Lower lobe of right lung (tissue), 2 donors: ENCODE measurements around the gene CD3G. TPM values are rescaled to one million over a fixed set of nuclear protein-coding genes. Genes with fewer than 3 reads are reported as not detected.
"Not testable (repeated sequence)": the region's sequence is repeated elsewhere in the genome, so short reads cannot be mapped to it uniquely, and the experiment has no call there.

Experiments
- ATAC-seq, 2 donors: fragments of 200-7000 bp; cut with Tn5 transposase; one replicate each; pipeline ENCODE4 v1.9.1; 2020 to 2022; ENCODE audit warnings: mild to moderate bottlenecking in 2 of 2, moderate library complexity in 2 of 2
- DNase-seq: peaks from one replicate; pipeline ENCODE4 v3.0.0-alpha.2; 2020
- H3K27ac ChIP-seq: fragments of 200-600 bp; one replicate; pipeline ENCODE4 v1.8.0; 2022
- H3K27me3 ChIP-seq: fragments of 200-600 bp; one replicate; pipeline ENCODE4 v1.8.0; 2022; ENCODE audit warnings: low read depth
- H3K36me3 ChIP-seq: fragments of 200-600 bp; one replicate; pipeline ENCODE4 v1.8.0; 2022; ENCODE audit warnings: mild to moderate bottlenecking
- H3K4me1 ChIP-seq: fragments of 200-600 bp; one replicate; pipeline ENCODE4 v1.8.0; 2022
- H3K4me3 ChIP-seq: fragments of 200-600 bp; one replicate; pipeline ENCODE4 v1.8.0; 2022; ENCODE audit warnings: mild to moderate bottlenecking
- H3K9me3 ChIP-seq: fragments of 200-600 bp; one replicate; pipeline ENCODE4 v1.8.0; 2022
- CTCF ChIP-seq: fragments of 200-600 bp; IDR thresholded peaks from one replicate; pipeline ENCODE4 v1.8.0; 2022; ENCODE audit warnings: antibody characterized with exemption, mild to moderate bottlenecking
- intact Hi-C: fragments of 100-400 bp; cut with DNase I; formaldehyde crosslinking; loops from one replicate; pipeline ENCODE4 v1.11.0; 2022
- total RNA-seq: library from RNA; stranded (reverse); fragmentation: NEBNext Ultra II Directional; extraction: Animal tissue kit (Norgen Biotek cat#: 25700); gene quantifications from one replicate; pipeline ENCODE4 v1.2.1, GENCODE V29; 2021
- donor health status: DM: no; HTN: yes; CAD: no; lungs with severe emphysema.

Gene CD3G
- total RNA-seq, 1 donor from 2014 or later: 4.0 TPM

GRCh38 chr11:118304568-118305248, 39.4 kb upstream of the CD3G start, which contains the start of gene CD3E:
Gene CD3E, plus strand, starts transcription at chr11:118304730. Its CDS starts 223 bp downstream, at chr11:118304953.
- H3K4me1 ChIP-seq: no peaks in the 10 kb centered on the region
- H3K36me3 ChIP-seq: no peaks in the 10 kb centered on the region
- no peak for DNase-seq
- H3K27ac ChIP-seq: no peak within 1 kb of the TSS
- no peaks in the 10 kb centered on the region for H3K9me3 ChIP-seq
- intact Hi-C loops: no loop called here
- no peak for TF ChIP-seq CTCF
- ATAC-seq: peak; percentile 45 to 46
- H3K4me3 ChIP-seq: peak within 1 kb of the TSS; percentile 33
- H3K27me3 ChIP-seq: no peaks in the 10 kb centered on the region

GRCh38 chr11:118305726-118306125, 38.4 kb upstream of the CD3G start:
- Histone ChIP-seq H3K27me3 (no peaks in the 10 kb centered on the region), H3K4me1 (no peaks in the 10 kb centered on the region), H3K36me3 (no peaks in the 10 kb centered on the region), H3K27ac (no peak overlapping the region), H3K9me3 (no peaks in the 10 kb centered on the region), H3K4me3 (peak overlapping the region; percentile 33)
- intact Hi-C loops: no loop called here
- ATAC-seq (peak in 1 of 2 donors; percentile 32), DNase-seq (no peak)
- no peak for TF ChIP-seq CTCF

GRCh38 chr11:118306556-118306955, 37.6 kb upstream of the CD3G start:
- no peak for TF ChIP-seq CTCF
- Histone ChIP-seq H3K9me3 (no peaks in the 10 kb centered on the region), H3K36me3 (no peaks in the 10 kb centered on the region), H3K27ac (no peak overlapping the region), H3K4me3 (peak overlapping the region; percentile 5), H3K4me1 (no peaks in the 10 kb centered on the region), H3K27me3 (no peaks in the 10 kb centered on the region)
- no peak for DNase-seq
- no peak for ATAC-seq
- intact Hi-C loops: no loop called here

- H3K27ac ChIP-seq, H3K36me3 ChIP-seq, intact Hi-C loops, H3K27me3 ChIP-seq, H3K9me3 ChIP-seq, DNase-seq, ATAC-seq, H3K4me1 ChIP-seq, H3K4me3 ChIP-seq: not testable (repeated sequence)
Observed at GRCh38 chr11:118308995-118309528, 35.1 kb upstream of the CD3G start.

- Histone ChIP-seq H3K4me3 (no peak overlapping the region), H3K36me3 (no peaks in the 10 kb centered on the region), H3K9me3 (no peaks in the 10 kb centered on the region), H3K27ac (no peak overlapping the region), H3K27me3 (no peaks in the 10 kb centered on the region), H3K4me1 (peaks cover 2% of the 10 kb centered on the region)
- ATAC-seq: no peak
- intact Hi-C loops: no loop called here
- no peak for DNase-seq
- TF ChIP-seq CTCF: no peak
Observed at GRCh38 chr11:118310271-118310670, 33.9 kb upstream of the CD3G start.

GRCh38 chr11:118310781-118311485, 33.2 kb upstream of the CD3G start:
- no peak for TF ChIP-seq CTCF
- Histone ChIP-seq H3K4me3 (no peak overlapping the region), H3K27me3 (no peaks in the 10 kb centered on the region), H3K9me3 (no peaks in the 10 kb centered on the region), H3K36me3 (no peaks in the 10 kb centered on the region), H3K27ac (no peak overlapping the region), H3K4me1 (peaks cover 8% of the 10 kb centered on the region)
- DNase-seq: no peak
- ATAC-seq: no peak
- intact Hi-C loops: no loop called here
